GM06990 (cell line): ENCODE measurements around the gene KLHL8.

ENCODE experiments used
- DNase-seq: peaks from one replicate; pipeline ENCODE4 v3.0.0-alpha.2; 2011; ENCODE audit not compliant: insufficient read length; ENCODE audit errors: extremely low read depth
- H3K27me3 ChIP-seq: replicated peaks from 2 replicates; pipeline ENCODE4 v1.6.0; 2011; ENCODE audit warnings: low read length; ENCODE audit not compliant: control insufficient read depth, insufficient read depth
- H3K36me3 ChIP-seq: 2 replicates; pipeline ENCODE4 v1.5.1; 2011; ENCODE audit warnings: low read length; ENCODE audit not compliant: control insufficient read depth, insufficient read depth
- H3K4me3 ChIP-seq: replicated peaks from 2 replicates; pipeline ENCODE4 v1.5.1; 2011; ENCODE audit warnings: low read depth, mild to moderate bottlenecking, control low read depth, low read length
- CTCF ChIP-seq: IDR thresholded peaks from 2 replicates; pipeline ENCODE4 v1.5.1; 2011; ENCODE audit warnings: low read length, control low read depth, mild to moderate bottlenecking, inconsistent platforms; ENCODE audit not compliant: insufficient read depth, poor library complexity, severe bottlenecking

The KLHL8 gene

GRCh38 chr4:87144356-87144755, 76.1 kb downstream of the KLHL8 start:
- no peaks in the 10 kb centered on the region for H3K27me3 ChIP-seq
- no peak for TF ChIP-seq CTCF
- H3K36me3 ChIP-seq = peaks cover 2% of the 10 kb centered on the region
- H3K4me3 ChIP-seq = no peak overlapping the region
- DNase-seq = no peak

GRCh38 chr4:87141428-87141827, 79.0 kb downstream of the KLHL8 start:
- TF ChIP-seq CTCF = no peak
- Histone ChIP-seq H3K36me3 (peaks cover 3% of the 10 kb centered on the region), H3K4me3 (no peak overlapping the region), H3K27me3 (no peaks in the 10 kb centered on the region)
- no peak for DNase-seq

GRCh38 chr4:87134122-87134521, 86.3 kb downstream of the KLHL8 start:
- Histone ChIP-seq H3K27me3 (no peaks in the 10 kb centered on the region), H3K36me3 (peaks cover 19% of the 10 kb centered on the region), H3K4me3 (no peak overlapping the region)
- no peak for DNase-seq
- no peak for TF ChIP-seq CTCF

- TF ChIP-seq CTCF = no peak
- no peak for DNase-seq
- no peaks in the 10 kb centered on the region for H3K27me3 ChIP-seq
- no peak overlapping the region for H3K4me3 ChIP-seq
- peaks cover 19% of the 10 kb centered on the region for H3K36me3 ChIP-seq
These were observed 87.2 kb downstream of the KLHL8 start for GRCh38 chr4:87133183-87133582.

GRCh38 chr4:87132035-87132434, 88.4 kb downstream of the KLHL8 start:
- TF ChIP-seq CTCF = no peak
- Histone ChIP-seq H3K4me3 (no peak overlapping the region), H3K36me3 (peaks cover 17% of the 10 kb centered on the region), H3K27me3 (no peaks in the 10 kb centered on the region)
- DNase-seq = no peak

GRCh38 chr4:87130985-87131703, 89.3 kb downstream of the KLHL8 start:
- TF ChIP-seq CTCF = no peak

More at GRCh38 chr4:87130985-87131703, 89.3 kb downstream of the KLHL8 start:
- peaks cover 16% of the 10 kb centered on the region for H3K36me3 ChIP-seq
- H3K27me3 ChIP-seq = no peaks in the 10 kb centered on the region
- DNase-seq = no peak
- no peak overlapping the region for H3K4me3 ChIP-seq
